Activated CD4-positive, alpha-beta T cell treated with anti-CD3 and anti-CD28 coated beads for 24 hours (primary cell): ENCODE results near the gene CNPY1.
"Not testable (repeated sequence)": the region's sequence is repeated elsewhere in the genome, so short reads cannot be mapped to it uniquely, and the experiment has no call there.

Experiments used
- DNase-seq, 2 donors: peaks; one replicate each; pipeline ENCODE4 v3.0.0-alpha.2; 2020; ENCODE audit warnings: low read depth in 2 of 2

The CNPY1 gene

GRCh38 chr7:155546449-155546848, at the start of gene CNPY1:
CNPY1 (minus strand) TSS chr7:155546559; CDS start chr7:155545929, 630 bp downstream.
- not testable (repeated sequence) for DNase-seq

GRCh38 chr7:155594961-155595366, 48.6 kb upstream of the CNPY1 start:
- DNase-seq, result no peak

- no peak for DNase-seq
These were observed 47.9 kb upstream of the CNPY1 start for GRCh38 chr7:155594163-155594732.

GRCh38 chr7:155593461-155594162, 47.3 kb upstream of the CNPY1 start:
- no peak for DNase-seq

GRCh38 chr7:155591055-155591775, 44.9 kb upstream of the CNPY1 start:
- DNase-seq, result no peak

- no peak for DNase-seq
These were observed 44.1 kb upstream of the CNPY1 start for GRCh38 chr7:155590215-155591018.

- DNase-seq, result no peak
These were observed 42.9 kb upstream of the CNPY1 start for GRCh38 chr7:155589001-155589980.

GRCh38 chr7:155588468-155588998, 42.2 kb upstream of the CNPY1 start:
- DNase-seq, result no peak

- DNase-seq, result no peak
These were observed 41.1 kb upstream of the CNPY1 start for GRCh38 chr7:155587486-155587885.

GRCh38 chr7:155586843-155587440, 40.6 kb upstream of the CNPY1 start:
- no peak for DNase-seq

- no peak for DNase-seq
These were observed 39.6 kb upstream of the CNPY1 start for GRCh38 chr7:155585951-155586350.

- DNase-seq, result no peak
These were observed 39.2 kb upstream of the CNPY1 start for GRCh38 chr7:155585532-155585895.

GRCh38 chr7:155584763-155585531, 38.6 kb upstream of the CNPY1 start:
- DNase-seq, result no peak

- no peak for DNase-seq
These were observed 37.9 kb upstream of the CNPY1 start for GRCh38 chr7:155584261-155584660.

GRCh38 chr7:155583636-155584035, 37.3 kb upstream of the CNPY1 start:
- DNase-seq, result no peak

GRCh38 chr7:155581954-155582353, 35.6 kb upstream of the CNPY1 start:
- no peak for DNase-seq

- DNase-seq, result no peak
These were observed 34.9 kb upstream of the CNPY1 start for GRCh38 chr7:155581107-155581830.

- peak in 1 of 2 donors; percentile 8 for DNase-seq
These were observed 34.0 kb upstream of the CNPY1 start for GRCh38 chr7:155580367-155580766.

GRCh38 chr7:155579565-155579964, 33.2 kb upstream of the CNPY1 start:
- no peak for DNase-seq
